Liver (tissue), 9 donors: ENCODE data around the gene RARB. TPM values are rescaled to one million over a fixed set of nuclear protein-coding genes. Genes with fewer than 3 reads are reported as not detected.

Experiments
- DNase-seq: peaks from one replicate; pipeline ENCODE4 v3.0.0-alpha.2; 2017; ENCODE audit warnings: low spot score
- H3K27ac ChIP-seq, 2 donors: one replicate each; pipeline ENCODE4 v1.7.0; 2013; ENCODE audit warnings: inconsistent platforms in 2 of 2, low read length in 2 of 2, control low read depth in 1 of 2, low read depth in 1 of 2, mild to moderate bottlenecking in 1 of 2
- H3K27me3 ChIP-seq, 4 donors: one replicate each; pipeline versions ENCODE4 v1.6.1 to v1.7.0; 2013; ENCODE audit warnings: low read length in 3 of 4, inconsistent platforms in 1 of 4, mild to moderate bottlenecking in 1 of 4, moderate library complexity in 1 of 4; ENCODE audit not compliant: control insufficient read depth in 4 of 4, insufficient read depth in 4 of 4
- H3K36me3 ChIP-seq, 4 donors: one replicate each; pipeline versions ENCODE4 v1.6.1 to v1.7.0; 2013; ENCODE audit warnings: low read length in 3 of 4, mild to moderate bottlenecking in 3 of 4, low read depth in 1 of 4, moderate library complexity in 1 of 4; ENCODE audit not compliant: control insufficient read depth in 4 of 4, insufficient read depth in 3 of 4
- H3K4me1 ChIP-seq, 4 donors: one replicate each; pipeline versions ENCODE4 v1.6.1 to v1.7.0; 2013; ENCODE audit warnings: low read length in 3 of 4, mild to moderate bottlenecking in 3 of 4, moderate library complexity in 1 of 4; ENCODE audit not compliant: control insufficient read depth in 4 of 4, insufficient read depth in 4 of 4
- H3K4me3 ChIP-seq, 3 donors: one replicate each; pipeline versions ENCODE4 v1.6.1 to v1.7.0; 2013; ENCODE audit warnings: low read length in 3 of 3, control low read depth in 1 of 3, low read depth in 1 of 3, mild to moderate bottlenecking in 1 of 3
- H3K9ac ChIP-seq, 2 donors: one replicate each; pipeline ENCODE4 v1.7.0; 2013; ENCODE audit warnings: low read length in 2 of 2, mild to moderate bottlenecking in 2 of 2, moderate library complexity in 2 of 2, control low read depth in 1 of 2, low read depth in 1 of 2
- H3K9me3 ChIP-seq, 4 donors: one replicate each; pipeline versions ENCODE4 v1.6.1 to v1.7.0; 2013; ENCODE audit warnings: low read length in 3 of 4; ENCODE audit not compliant: control insufficient read depth in 4 of 4
- CTCF ChIP-seq: fragments of 150-350 bp; IDR thresholded peaks from 2 replicates; pipeline ENCODE4 v1.5.1; 2017; ENCODE audit warnings: improper control_type of control experiment, low read depth, low read length; ENCODE audit not compliant: missing input control
- EGR1 ChIP-seq, 2 donors: IDR thresholded peaks; 2 replicates each; pipeline ENCODE4 v1.6.1; 2016 to 2018; ENCODE audit warnings: antibody characterized with exemption in 2 of 2, low read depth in 2 of 2
- FOXA1 ChIP-seq: IDR thresholded peaks from 2 replicates; pipeline ENCODE4 v1.6.1; 2016; ENCODE audit warnings: antibody characterized with exemption
- FOXA2 ChIP-seq: IDR thresholded peaks from 2 replicates; pipeline ENCODE4 v1.6.1; 2016; ENCODE audit warnings: antibody characterized with exemption
- GABPA ChIP-seq, 2 donors: IDR thresholded peaks in 1 of 2; conservative IDR thresholded peaks in 1 of 2; 2 replicates each; pipeline ENCODE4 v1.6.1; 2016; ENCODE audit warnings: antibody characterized with exemption in 2 of 2, mild to moderate bottlenecking in 1 of 2, moderate library complexity in 1 of 2
- HNF4A ChIP-seq, 2 donors: conservative IDR thresholded peaks; 2 replicates each; pipeline ENCODE4 v1.6.1; 2016; ENCODE audit warnings: antibody characterized with exemption in 2 of 2, mild to moderate bottlenecking in 2 of 2
- HNF4G ChIP-seq: IDR thresholded peaks from 2 replicates; pipeline ENCODE4 v1.6.1; 2016; ENCODE audit warnings: antibody characterized with exemption
- JUND ChIP-seq, 2 donors: IDR thresholded peaks; 2 replicates each; pipeline ENCODE4 v1.6.1; 2016; ENCODE audit warnings: antibody characterized with exemption in 2 of 2
- NR2F2 ChIP-seq: IDR thresholded peaks from 2 replicates; pipeline ENCODE4 v1.6.1; 2016; ENCODE audit warnings: antibody characterized with exemption
- RAD21 ChIP-seq, 2 donors: IDR thresholded peaks; 2 replicates each; pipeline ENCODE4 v1.6.1; 2016; ENCODE audit warnings: antibody characterized with exemption in 2 of 2, mild to moderate bottlenecking in 2 of 2
- REST ChIP-seq: IDR thresholded peaks from 2 replicates; pipeline ENCODE4 v1.6.1; 2016; ENCODE audit warnings: antibody characterized with exemption, mild to moderate bottlenecking
- RXRA ChIP-seq, 2 donors: IDR thresholded peaks; 2 replicates each; pipeline ENCODE4 v1.6.1; 2017 to 2018; ENCODE audit warnings: antibody characterized with exemption in 2 of 2, mild to moderate bottlenecking in 1 of 2
- SP1 ChIP-seq: IDR thresholded peaks from 2 replicates; pipeline ENCODE4 v1.6.1; 2018; ENCODE audit warnings: antibody characterized with exemption, mild to moderate bottlenecking
- TAF1 ChIP-seq: conservative IDR thresholded peaks from 2 replicates; pipeline ENCODE4 v1.6.1; 2016; ENCODE audit warnings: antibody characterized with exemption, mild to moderate bottlenecking
- YY1 ChIP-seq: IDR thresholded peaks from 2 replicates; pipeline ENCODE4 v1.6.1; 2016; ENCODE audit warnings: antibody characterized with exemption, mild to moderate bottlenecking
- WGBS: extraction: QIAGEN DNeasy Blood & Tissue Kit; methylation state at CpG from one replicate; pipeline ENCODE4 v1.1.7; 2013; 5-methylcytosine and 5-hydroxymethylcytosine counted together
- polyA plus RNA-seq, 2 donors: library from polyadenylated mRNA; stranded (reverse) in 1 of 2; unstranded in 1 of 2; fragments of 200-250 nt in 1 of 2; fragments of >200 nt in 1 of 2; fragmentation: Nextera tagmentation in 1 of 2; extraction: Ambion mirVana in 1 of 2; gene quantifications; one replicate each; pipeline versions ENCODE4 v1.2.1 to v1.2.3, GENCODE V29; 2013 to 2015
- total RNA-seq, 2 donors: library from RNA; depleted of rRNA; stranded (reverse); fragments of >200 nt; gene quantifications; one replicate each; pipeline ENCODE4 v1.2.3, GENCODE V29; 2014
- TF ChIP-seq, protein P1 (sequence below): IDR thresholded peaks from 2 replicates; pipeline ENCODE4 v1.6.1; 2016; ENCODE audit warnings: antibody characterized with exemption
- TF ChIP-seq, protein P2 (sequence below): IDR thresholded peaks from 2 replicates; pipeline ENCODE4 v1.6.1; 2016; ENCODE audit warnings: antibody characterized with exemption
- TF ChIP-seq, protein P3 (sequence below): IDR thresholded peaks from 2 replicates; pipeline ENCODE4 v1.6.1; 2016; ENCODE audit warnings: antibody characterized with exemption
- donor health status: healthy.
- donor health status: healthy.
- donor health status: healthy.
- donor health status: healthy.
- donor health status: healthy.

The RARB gene
- total and polyA plus RNA-seq, 4 donors: 2.1 to 3.3 (median 2.3) TPM

GRCh38 chr3:25592510-25592968 lies 164.5 kb downstream of the RARB start:
- 36% methylated on average over 3 of the region's 3 CpGs for WGBS
- Histone ChIP-seq H3K9me3 (no peaks in the 10 kb centered on the region), H3K27ac (no peak overlapping the region), H3K9ac (no peak overlapping the region), H3K4me3 (no peak overlapping the region), H3K27me3 (no peaks in the 10 kb centered on the region), H3K4me1 (peaks cover 0 to 15% (median 4%) of the 10 kb centered on the region in 4 donors), H3K36me3 (peaks cover 0 to 1% (median under 1%) of the 10 kb centered on the region in 4 donors)
- TF ChIP-seq JUND (IDR thresholded peaks at IDR 0.05) (no peak), CTCF (no peak), RAD21 (IDR thresholded peaks at IDR 0.05) (peak in 1 of 2 donors; percentile 65), YY1 (no peak), REST (no peak), RXRA (IDR thresholded peaks at IDR 0.05) (no peak), TAF1 (no peak), HNF4A (conservative IDR thresholded peaks at IDR 0.05) (no peak), EGR1 (IDR thresholded peaks at IDR 0.05; ENCODE audit: low read depth in 2 of 2) (no peak), NR2F2 (peak; percentile 42), FOXA2 (no peak), GABPA (IDR thresholded peaks at IDR 0.05 in 1 of 2, conservative IDR thresholded peaks at IDR 0.05 in 1 of 2) (no peak)
- TF ChIP-seq, protein P1, sequence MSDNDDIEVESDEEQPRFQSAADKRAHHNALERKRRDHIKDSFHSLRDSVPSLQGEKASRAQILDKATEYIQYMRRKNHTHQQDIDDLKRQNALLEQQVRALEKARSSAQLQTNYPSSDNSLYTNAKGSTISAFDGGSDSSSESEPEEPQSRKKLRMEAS: no peak
- TF ChIP-seq, protein P2, sequence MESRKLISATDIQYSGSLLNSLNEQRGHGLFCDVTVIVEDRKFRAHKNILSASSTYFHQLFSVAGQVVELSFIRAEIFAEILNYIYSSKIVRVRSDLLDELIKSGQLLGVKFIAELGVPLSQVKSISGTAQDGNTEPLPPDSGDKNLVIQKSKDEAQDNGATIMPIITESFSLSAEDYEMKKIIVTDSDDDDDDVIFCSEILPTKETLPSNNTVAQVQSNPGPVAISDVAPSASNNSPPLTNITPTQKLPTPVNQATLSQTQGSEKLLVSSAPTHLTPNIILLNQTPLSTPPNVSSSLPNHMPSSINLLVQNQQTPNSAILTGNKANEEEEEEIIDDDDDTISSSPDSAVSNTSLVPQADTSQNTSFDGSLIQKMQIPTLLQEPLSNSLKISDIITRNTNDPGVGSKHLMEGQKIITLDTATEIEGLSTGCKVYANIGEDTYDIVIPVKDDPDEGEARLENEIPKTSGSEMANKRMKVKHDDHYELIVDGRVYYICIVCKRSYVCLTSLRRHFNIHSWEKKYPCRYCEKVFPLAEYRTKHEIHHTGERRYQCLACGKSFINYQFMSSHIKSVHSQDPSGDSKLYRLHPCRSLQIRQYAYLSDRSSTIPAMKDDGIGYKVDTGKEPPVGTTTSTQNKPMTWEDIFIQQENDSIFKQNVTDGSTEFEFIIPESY: no peak
- TF ChIP-seq, protein P3, sequence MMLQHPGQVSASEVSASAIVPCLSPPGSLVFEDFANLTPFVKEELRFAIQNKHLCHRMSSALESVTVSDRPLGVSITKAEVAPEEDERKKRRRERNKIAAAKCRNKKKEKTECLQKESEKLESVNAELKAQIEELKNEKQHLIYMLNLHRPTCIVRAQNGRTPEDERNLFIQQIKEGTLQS: no peak
- no peak for DNase-seq

GRCh38 chr3:25593001-25593400 lies 164.9 kb downstream of the RARB start:
- peak overlapping the region in 1 of 2 donors; percentile 25 for H3K27ac ChIP-seq

More at GRCh38 chr3:25593001-25593400, 164.9 kb downstream of the RARB start:
- Histone ChIP-seq H3K27me3 (no peaks in the 10 kb centered on the region), H3K4me1 (peaks cover 0 to 18% (median 4%) of the 10 kb centered on the region in 4 donors), H3K9me3 (no peaks in the 10 kb centered on the region), H3K36me3 (peaks cover 0 to 6% (median under 1%) of the 10 kb centered on the region in 4 donors), H3K4me3 (no peak overlapping the region), H3K9ac (no peak overlapping the region)
- TF ChIP-seq YY1 (no peak), HNF4G (no peak), FOXA2 (no peak), EGR1 (IDR thresholded peaks at IDR 0.05; ENCODE audit: low read depth in 2 of 2) (no peak), TAF1 (no peak), SP1 (no peak), NR2F2 (no peak), FOXA1 (no peak), RAD21 (IDR thresholded peaks at IDR 0.05) (no peak)
- TF ChIP-seq, protein P3: no peak
- TF ChIP-seq, protein P2: no peak
- TF ChIP-seq, protein P1: no peak
- no peak for DNase-seq
